AG04450 (cell line): ENCODE results near the gene SOD2. TPM values are rescaled to one million over a fixed set of nuclear protein-coding genes. Genes with fewer than 3 reads are reported as not detected.
"Not testable (repeated sequence)": the region's sequence is repeated elsewhere in the genome, so short reads cannot be mapped to it uniquely, and the experiment has no call there.

Experiments
- CTCF ChIA-PET: fragments of 300-600, 350-600 bp; formaldehyde crosslinking; extraction: SDS; loops from one replicate; lab custom pipeline; 2022; ENCODE audit warnings: antibody characterized with exemption, inconsistent platforms; lab: Charles Lee
- POLR2A ChIA-PET: fragments of 350-600 bp; formaldehyde crosslinking; extraction: SDS; loops from one replicate; lab custom pipeline; 2021; ENCODE audit warnings: antibody characterized with exemption, inconsistent platforms; lab: Yijun Ruan, JAX
- DNase-seq: peaks from one replicate; pipeline ENCODE4 v3.0.0-alpha.2; 2011; ENCODE audit warnings: low read depth, low spot score
- H3K27ac ChIP-seq: one replicate; pipeline ENCODE4 v1.5.1; 2012; ENCODE audit warnings: low read depth, low read length, control low read depth
- H3K27me3 ChIP-seq: one replicate; pipeline ENCODE4 v1.6.0; 2012; ENCODE audit warnings: low read length; ENCODE audit not compliant: control insufficient read depth, insufficient read depth
- H3K4me3 ChIP-seq: 2 replicates; pipeline ENCODE4 v1.5.1; 2011; ENCODE audit warnings: mild to moderate bottlenecking, low read depth, low read length, control low read depth
- H3K9me3 ChIP-seq: 2 replicates; pipeline ENCODE4 v1.5.1; 2012; ENCODE audit warnings: low read length; ENCODE audit not compliant: control insufficient read depth, insufficient read depth
- CTCF ChIP-seq: IDR thresholded peaks from 2 replicates; pipeline ENCODE4 v1.5.1; 2011; ENCODE audit warnings: low read depth, low read length, control low read depth, inconsistent platforms
- polyA minus RNA-seq: library from RNA; depleted of rRNA, polyadenylated mRNA; stranded (reverse); fragments of >200 nt; gene quantifications from 2 replicates; pipeline ENCODE4 v1.2.3, GENCODE V29; 2011; rRNA and poly(A)+ RNA removed
- polyA plus RNA-seq: library from polyadenylated mRNA; depleted of rRNA; stranded (reverse); fragments of >200 nt; gene quantifications from 2 replicates; pipeline ENCODE4 v1.2.3, GENCODE V29; 2011; rRNA removed

The SOD2 gene
- polyA plus RNA-seq: 126 and 194 TPM in 2 replicates
- polyA minus RNA-seq: 205 and 289 TPM in 2 replicates

- no peaks in the 10 kb centered on the region for H3K27me3 ChIP-seq
- DNase-seq: peak; percentile 58
- no peaks in the 10 kb centered on the region for H3K9me3 ChIP-seq
- POLR2A ChIA-PET: interaction anchor here (0.6 to 4.4 kb wide), 6 partner anchors 11 to 96 kb away, joined by 3 to 31 read pairs (median 5); partner anchors contain the start of genes ACAT2, MRPL18, TCP1 and WTAP
- CTCF ChIA-PET: no interaction called here
- H3K4me3 ChIP-seq: peak within 1 kb of the TSS; percentile 94
- no peak for TF ChIP-seq CTCF
- H3K27ac ChIP-seq: peak within 1 kb of the TSS; percentile 78
Observed at GRCh38 chr6:159693128-159693893, at the start of gene SOD2. SOD2 (minus strand) TSS chr6:159693241; CDS start chr6:159693167, 74 bp downstream.

- Histone ChIP-seq H3K27me3 (no peaks in the 10 kb centered on the region), H3K9me3 (no peaks in the 10 kb centered on the region), H3K4me3 (no peak overlapping the region), H3K27ac (no peak overlapping the region)
- TF ChIP-seq CTCF: no peak
- DNase-seq: no peak
- ChIA-PET CTCF (interaction anchor here (0.6 kb wide), 1 partner anchor 10 kb away, joined by 3 read pairs; no protein-coding TSS in a partner anchor), POLR2A (interaction anchor here (0.6 kb wide), 1 partner anchor 17 kb away, joined by 4 read pairs; no protein-coding TSS in a partner anchor)
Observed at GRCh38 chr6:159742165-159742564, 49.1 kb upstream of the SOD2 start.

DNA sequence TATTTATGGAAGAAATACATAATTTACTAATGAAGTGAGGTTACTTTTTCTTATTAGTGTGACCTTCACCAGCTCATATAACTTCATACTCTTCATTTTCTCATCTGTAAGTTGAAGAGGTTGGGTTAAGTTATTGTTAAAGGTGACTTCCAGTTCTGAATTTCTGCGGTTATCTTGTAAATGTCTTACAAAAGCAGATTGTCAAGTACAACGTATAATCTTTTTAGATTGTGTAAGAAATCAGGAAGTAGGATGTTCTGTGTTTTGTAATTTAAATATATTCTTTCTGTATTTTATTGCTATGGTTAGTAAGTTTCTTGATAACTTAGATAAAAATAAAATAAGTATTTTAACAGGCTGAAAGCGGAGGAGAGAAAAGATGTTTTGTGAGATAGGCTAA, 46.3 kb upstream of the SOD2 start:
- ChIA-PET CTCF (interaction anchor here (0.6 kb wide), 1 partner anchor 1103 kb away, joined by 3 read pairs; no protein-coding TSS in a partner anchor), POLR2A (no interaction called here)
- Histone ChIP-seq H3K4me3 (no peak overlapping the region), H3K9me3 (no peaks in the 10 kb centered on the region), H3K27ac (no peak overlapping the region), H3K27me3 (no peaks in the 10 kb centered on the region)
- DNase-seq: no peak
- TF ChIP-seq CTCF: no peak

DNA sequence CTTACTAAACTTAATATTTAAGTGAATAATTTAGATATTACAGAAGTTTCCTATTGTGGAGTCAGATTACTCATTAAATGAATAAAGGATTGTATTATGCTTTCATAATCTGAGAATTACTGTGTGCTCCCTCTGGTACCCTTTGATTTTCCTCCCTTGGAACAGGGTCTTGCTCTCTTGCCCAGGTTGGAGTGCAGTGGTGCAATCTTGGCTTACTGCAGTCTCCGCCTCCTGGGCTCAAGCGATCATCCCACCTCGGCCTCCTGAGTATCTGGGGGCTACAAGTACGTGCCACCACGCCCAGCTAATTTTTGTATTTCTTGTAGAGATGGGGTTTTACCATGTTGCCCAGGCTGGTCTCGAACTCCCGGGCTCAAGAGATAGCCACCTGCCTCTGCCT, 43.9 kb upstream of the SOD2 start:
- H3K27me3 ChIP-seq: no peaks in the 10 kb centered on the region
- CTCF ChIA-PET: interaction anchor here (0.8 kb wide), 1 partner anchor 45 kb away, joined by 3 read pairs; no protein-coding TSS in a partner anchor
- POLR2A ChIA-PET: no interaction called here

DNA sequence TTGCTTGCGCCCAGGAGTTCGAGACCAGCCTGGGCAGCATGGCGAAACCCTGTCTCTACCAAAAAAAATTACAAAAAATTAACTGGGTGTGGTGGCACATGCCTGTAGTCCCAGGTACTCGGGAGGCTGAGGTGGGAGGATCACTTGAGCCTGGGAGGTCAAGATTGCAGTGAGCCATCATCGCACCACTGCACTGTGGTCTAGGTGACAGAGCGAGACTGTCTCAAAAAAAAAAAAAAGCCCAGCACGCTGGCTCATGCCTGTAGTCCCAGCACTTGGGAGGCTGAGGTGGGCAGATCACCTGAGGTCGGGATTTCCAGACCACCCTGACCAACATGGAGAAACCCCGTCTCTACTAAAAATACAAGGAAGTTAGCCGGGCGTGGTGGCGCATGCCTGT, 40.4 kb upstream of the SOD2 start:
- H3K4me3 ChIP-seq, DNase-seq, H3K9me3 ChIP-seq, POLR2A ChIA-PET, H3K27me3 ChIP-seq, H3K27ac ChIP-seq: not testable (repeated sequence)
- CTCF ChIA-PET: interaction anchor here (1.4 kb wide), 2 partner anchors 14 to 16 kb away, joined by 3 to 4 read pairs; no protein-coding TSS in a partner anchor

More for the DNA sequence above, 43.9 kb upstream of the SOD2 start:
- no peak for DNase-seq
- Histone ChIP-seq H3K9me3 (no peaks in the 10 kb centered on the region), H3K4me3 (no peak overlapping the region), H3K27ac (no peak overlapping the region)
- no peak for TF ChIP-seq CTCF

GRCh38 chr6:159732550-159732949, 39.5 kb upstream of the SOD2 start:
- DNase-seq, H3K4me3 ChIP-seq, POLR2A ChIA-PET, H3K9me3 ChIP-seq, H3K27me3 ChIP-seq, H3K27ac ChIP-seq: not testable (repeated sequence)
- CTCF ChIA-PET: interaction anchor here (1.1 to 1.4 kb wide), 4 partner anchors 10 to 28 kb away, joined by 3 to 4 read pairs (median 3); no protein-coding TSS in a partner anchor
